Measurements from ENCODE around the gene CCDC70. TPM values are rescaled to one million over a fixed set of nuclear protein-coding genes. Genes with fewer than 3 reads are reported as not detected.

Gene CCDC70
- total RNA-seq, 2 experiments from 2014 or later, result not detected

DNA sequence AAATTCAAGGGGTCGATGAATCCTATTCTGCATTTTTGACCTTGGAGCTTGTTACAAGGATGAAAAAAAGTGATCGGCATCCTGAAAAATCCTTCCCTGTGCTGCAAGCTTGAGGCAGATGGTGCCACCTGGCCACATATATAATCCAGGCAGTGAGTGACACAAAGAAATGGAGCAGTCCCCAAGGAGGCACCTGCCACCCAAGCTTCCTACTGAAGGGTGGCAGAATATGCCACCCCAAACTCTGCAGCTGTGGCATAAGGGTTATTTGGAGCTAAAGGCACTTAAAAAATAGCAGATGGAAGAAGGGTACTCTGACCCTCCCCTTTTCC, 32.2 kb upstream of the CCDC70 start:
- H3K4me1 Mint-ChIP-seq (ENCODE audit: low read depth), result peaks cover 49% of the 10 kb centered on the region
- H3K27ac Mint-ChIP-seq, result no peak overlapping the region
- ChIA-PET POLR2A (no interaction called here), CTCF (interaction anchor here (0.7 to 8.7 kb wide), 2 partner anchors 13 to 15 kb away, joined by 3 to 119 read pairs; no protein-coding TSS in a partner anchor)
- no peak overlapping the region for H3K4me3 Mint-ChIP-seq
- no peaks in the 10 kb centered on the region for H3K9me3 Mint-ChIP-seq
- intact Hi-C loops (cut with micrococcal nuclease), result loop anchor here (10.0 kb wide), 2 partner anchors 365 to 1705 kb away; no protein-coding TSS in a partner anchor
- DNase-seq, result no peak
- no peaks in the 10 kb centered on the region for H3K36me3 Mint-ChIP-seq
- no peaks in the 10 kb centered on the region for H3K27me3 Mint-ChIP-seq

DNA sequence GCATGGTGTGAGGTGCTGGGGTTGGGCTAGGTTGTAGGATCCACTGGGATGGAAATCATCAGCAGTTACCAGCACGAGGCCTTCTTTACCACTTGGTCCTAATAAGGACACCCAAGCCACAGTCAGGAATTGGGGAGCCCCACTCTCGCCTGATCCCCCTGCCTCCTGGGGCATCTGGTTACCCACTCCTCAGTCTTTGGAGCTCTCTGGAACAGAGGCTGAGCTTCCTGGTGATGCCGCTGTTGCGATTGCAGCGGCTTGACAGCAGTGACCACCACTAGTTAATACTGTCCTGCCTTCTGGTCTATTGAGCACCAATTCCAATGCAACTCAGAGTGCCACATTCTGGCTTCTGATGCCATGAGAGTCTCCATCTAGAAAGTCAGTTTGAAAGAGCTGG, 30.2 kb upstream of the CCDC70 start:
- peaks cover 34% of the 10 kb centered on the region for H3K4me1 Mint-ChIP-seq (ENCODE audit: low read depth)
- intact Hi-C loops (cut with micrococcal nuclease), result no loop called here
- no peak overlapping the region for H3K27ac Mint-ChIP-seq
- no peaks in the 10 kb centered on the region for H3K36me3 Mint-ChIP-seq
- H3K9me3 Mint-ChIP-seq, result no peaks in the 10 kb centered on the region
- no peak for DNase-seq
- ChIA-PET CTCF (interaction anchor here (1.2 to 9.4 kb wide), 8 partner anchors 10 to 34 kb away, joined by 3 to 158 read pairs (median 6); partner anchors contain the start of gene TMEM272), POLR2A (no interaction called here)
- H3K4me3 Mint-ChIP-seq, result no peak overlapping the region
- H3K27me3 Mint-ChIP-seq, result no peaks in the 10 kb centered on the region

DNA sequence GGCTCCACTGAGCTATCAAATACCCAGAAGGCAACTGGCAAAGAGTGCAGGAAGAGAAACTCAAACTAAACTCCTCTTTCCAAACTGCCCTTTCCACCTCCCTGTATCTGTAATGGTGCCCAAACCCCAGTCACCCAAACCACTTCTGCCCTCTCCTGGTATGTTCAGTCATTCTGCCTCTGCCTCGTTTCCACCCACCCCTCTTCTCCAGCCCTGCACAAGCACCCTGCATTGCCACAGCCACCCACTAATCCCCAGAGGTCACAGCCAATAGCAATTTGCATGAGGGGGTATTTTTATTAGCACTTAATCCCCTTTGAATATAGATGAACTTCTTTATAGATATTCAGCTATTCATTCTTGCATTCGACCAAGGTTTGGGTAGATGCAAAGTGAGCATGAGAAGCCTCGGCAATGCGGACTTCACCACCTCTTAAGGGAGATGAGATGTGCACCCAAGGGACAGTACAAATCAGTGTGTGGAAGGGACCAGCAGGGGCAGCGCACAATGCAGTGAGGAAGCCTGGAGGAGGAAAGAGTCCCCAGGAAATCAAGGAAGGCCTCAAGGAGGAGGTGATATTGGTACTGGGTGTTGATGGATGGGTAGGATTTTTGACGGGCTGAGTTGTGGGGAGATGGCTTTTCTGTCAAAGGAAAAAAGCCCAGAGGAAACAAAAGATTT, 29.2 kb upstream of the CCDC70 start:
- Mint-ChIP-seq H3K27me3 (no peaks in the 10 kb centered on the region), H3K9me3 (no peaks in the 10 kb centered on the region), H3K27ac (peak overlapping the region; percentile 40), H3K4me1 (ENCODE audit: low read depth) (peaks cover 29% of the 10 kb centered on the region), H3K4me3 (peak overlapping the region; percentile 24), H3K36me3 (no peaks in the 10 kb centered on the region)
- peak; percentile 74 for DNase-seq
- ChIA-PET POLR2A (no interaction called here), CTCF (interaction anchor here (0.6 to 9.4 kb wide), 13 partner anchors 9 to 383 kb away, joined by 3 to 158 read pairs (median 4); partner anchors contain the start of gene TMEM272)
- intact Hi-C loops (cut with micrococcal nuclease), result loop anchor here (1.0 kb wide), 1 partner anchor 17 kb away; no protein-coding TSS in a partner anchor

DNA sequence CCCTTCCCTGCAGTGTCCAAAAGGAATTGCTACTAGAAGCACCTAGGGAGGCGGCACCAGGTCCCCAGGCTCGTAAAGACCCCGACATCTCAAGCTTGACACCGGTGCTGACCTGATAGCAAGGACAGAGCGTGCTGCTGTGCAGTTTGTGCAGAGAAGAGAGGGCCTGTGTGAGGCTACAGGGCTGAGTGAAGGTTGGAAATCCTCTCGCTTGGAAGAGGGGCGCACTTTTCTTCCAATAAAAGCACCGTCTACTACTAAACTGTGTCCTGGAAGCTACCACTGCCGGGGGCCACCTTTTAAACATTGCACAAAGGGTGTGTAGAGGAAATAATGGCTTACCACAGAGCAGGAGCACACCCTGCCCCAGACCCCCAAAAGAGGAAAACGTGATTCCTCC, 27.8 kb upstream of the CCDC70 start:
- Mint-ChIP-seq H3K27ac (no peak overlapping the region), H3K27me3 (no peaks in the 10 kb centered on the region), H3K36me3 (no peaks in the 10 kb centered on the region), H3K9me3 (no peaks in the 10 kb centered on the region), H3K4me3 (no peak overlapping the region), H3K4me1 (ENCODE audit: low read depth) (peaks cover 27% of the 10 kb centered on the region)
- POLR2A ChIA-PET, result no interaction called here
- DNase-seq, result no peak
- intact Hi-C loops (cut with micrococcal nuclease), result no loop called here
- CTCF ChIA-PET, result interaction anchor here (1.3 to 9.4 kb wide), 3 partner anchors 11 to 21 kb away, joined by 4 to 158 read pairs (median 11); partner anchors contain the start of gene TMEM272

DNA sequence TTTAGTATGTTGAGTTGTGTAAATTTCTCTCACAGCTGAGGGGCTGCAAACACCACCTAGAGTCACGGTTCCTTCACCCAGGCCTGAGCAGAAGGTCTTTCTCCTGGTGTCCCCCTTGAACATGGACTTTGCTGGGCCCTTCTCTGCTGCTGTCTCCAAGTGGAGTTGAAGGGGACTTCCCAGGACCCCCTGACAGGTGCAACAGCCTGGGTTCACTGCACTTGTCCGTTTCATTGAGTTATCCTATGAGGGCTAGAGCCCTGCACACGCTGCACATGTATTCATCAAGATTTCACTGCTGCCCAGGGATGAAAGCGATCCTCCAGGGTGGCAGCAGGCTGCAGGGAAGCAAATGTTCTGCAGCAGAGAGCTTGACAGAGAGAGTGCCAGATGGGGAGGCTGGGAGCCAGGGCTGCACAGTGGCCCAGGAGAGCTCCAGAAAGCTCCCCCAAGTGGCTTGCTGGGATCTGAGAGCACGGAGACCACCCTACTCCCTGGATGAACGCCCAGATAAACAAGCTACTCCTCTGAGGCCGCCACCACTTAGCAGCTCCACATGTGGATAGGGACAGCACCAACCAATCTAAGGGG, 27.1 kb upstream of the CCDC70 start:
- H3K9me3 Mint-ChIP-seq, result no peaks in the 10 kb centered on the region
- intact Hi-C loops (cut with micrococcal nuclease), result no loop called here
- no peak overlapping the region for H3K4me3 Mint-ChIP-seq
- H3K27me3 Mint-ChIP-seq, result no peaks in the 10 kb centered on the region
- peaks cover 27% of the 10 kb centered on the region for H3K4me1 Mint-ChIP-seq (ENCODE audit: low read depth)
- POLR2A ChIA-PET, result interaction anchor here (1.0 to 1.1 kb wide), 2 partner anchors 9 to 30 kb away, joined by 3 read pairs; no protein-coding TSS in a partner anchor
- H3K27ac Mint-ChIP-seq, result no peak overlapping the region
- DNase-seq, result no peak
- no peaks in the 10 kb centered on the region for H3K36me3 Mint-ChIP-seq
- CTCF ChIA-PET, result interaction anchor here (0.5 to 9.4 kb wide), 5 partner anchors 9 to 293 kb away, joined by 3 to 158 read pairs (median 4); partner anchors contain the start of gene TMEM272

DNA sequence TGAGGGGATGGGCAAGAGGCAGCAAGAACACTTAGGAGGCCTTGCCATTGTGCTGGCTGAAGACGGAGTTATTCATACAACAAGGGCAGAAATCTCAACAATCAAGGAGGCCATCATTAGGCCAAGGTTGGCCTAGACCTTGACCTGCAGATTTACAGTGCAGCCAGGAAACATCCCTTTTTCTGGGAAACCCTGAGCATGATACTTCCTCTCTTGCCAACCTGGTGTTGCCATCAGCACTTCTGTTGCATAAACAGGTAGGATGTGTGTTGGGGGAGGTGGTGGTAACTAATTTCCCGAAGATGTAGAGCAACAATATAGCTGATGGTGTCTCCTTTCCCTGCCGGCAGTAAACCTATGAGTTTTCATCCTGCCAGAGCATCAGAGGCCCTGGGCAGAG, 24.8 kb upstream of the CCDC70 start:
- no peaks in the 10 kb centered on the region for H3K9me3 Mint-ChIP-seq
- no peak overlapping the region for H3K4me3 Mint-ChIP-seq
- ChIA-PET POLR2A (no interaction called here), CTCF (interaction anchor here (9.4 kb wide), 1 partner anchor 24 kb away, joined by 158 read pairs; no protein-coding TSS in a partner anchor)
- intact Hi-C loops (cut with micrococcal nuclease), result no loop called here
- H3K36me3 Mint-ChIP-seq, result no peaks in the 10 kb centered on the region
- H3K27ac Mint-ChIP-seq, result no peak overlapping the region
- H3K27me3 Mint-ChIP-seq, result no peaks in the 10 kb centered on the region
- no peak for DNase-seq
- H3K4me1 Mint-ChIP-seq (ENCODE audit: low read depth), result peaks cover 21% of the 10 kb centered on the region

DNA sequence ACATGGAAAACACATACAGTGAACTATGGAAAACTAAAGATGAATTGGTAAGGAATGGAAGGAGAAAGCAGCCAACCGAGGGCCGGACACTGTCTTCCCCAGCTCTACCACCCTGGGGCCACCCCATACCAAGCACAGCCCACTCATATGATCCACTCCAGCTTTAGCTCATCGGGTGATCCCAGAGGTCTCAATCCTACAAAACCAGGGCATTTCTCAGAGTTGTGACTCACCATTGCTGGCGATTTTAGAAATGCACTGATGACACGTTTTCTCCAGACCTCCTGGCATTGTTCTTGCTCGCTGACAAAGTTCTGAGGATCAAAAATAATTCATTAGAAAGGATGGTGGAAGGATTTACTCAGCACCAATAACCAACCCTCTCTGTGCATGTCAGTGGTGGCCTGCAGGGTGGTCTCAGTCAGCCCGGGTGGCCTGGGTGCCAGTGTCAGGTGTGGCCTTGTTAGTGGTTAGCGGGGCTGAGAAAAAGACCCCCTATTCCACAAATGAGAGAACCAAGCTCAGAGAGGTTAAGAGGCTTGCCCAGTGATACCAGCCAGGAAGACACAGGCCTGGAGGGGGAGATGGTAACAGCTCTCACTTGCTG, 23.4 kb upstream of the CCDC70 start:
- Mint-ChIP-seq H3K4me1 (ENCODE audit: low read depth) (peaks cover 15% of the 10 kb centered on the region), H3K36me3 (no peaks in the 10 kb centered on the region), H3K27ac (no peak overlapping the region), H3K9me3 (no peaks in the 10 kb centered on the region), H3K27me3 (no peaks in the 10 kb centered on the region), H3K4me3 (no peak overlapping the region)
- CTCF ChIA-PET, result interaction anchor here (0.7 to 9.4 kb wide), 6 partner anchors 8 to 71 kb away, joined by 3 to 158 read pairs (median 4); no protein-coding TSS in a partner anchor
- intact Hi-C loops (cut with micrococcal nuclease), result no loop called here
- DNase-seq, result peak; percentile 38
- POLR2A ChIA-PET, result interaction anchor here (0.9 to 1.1 kb wide), 3 partner anchors 13 to 33 kb away, joined by 3 to 4 read pairs (median 3); no protein-coding TSS in a partner anchor

DNA sequence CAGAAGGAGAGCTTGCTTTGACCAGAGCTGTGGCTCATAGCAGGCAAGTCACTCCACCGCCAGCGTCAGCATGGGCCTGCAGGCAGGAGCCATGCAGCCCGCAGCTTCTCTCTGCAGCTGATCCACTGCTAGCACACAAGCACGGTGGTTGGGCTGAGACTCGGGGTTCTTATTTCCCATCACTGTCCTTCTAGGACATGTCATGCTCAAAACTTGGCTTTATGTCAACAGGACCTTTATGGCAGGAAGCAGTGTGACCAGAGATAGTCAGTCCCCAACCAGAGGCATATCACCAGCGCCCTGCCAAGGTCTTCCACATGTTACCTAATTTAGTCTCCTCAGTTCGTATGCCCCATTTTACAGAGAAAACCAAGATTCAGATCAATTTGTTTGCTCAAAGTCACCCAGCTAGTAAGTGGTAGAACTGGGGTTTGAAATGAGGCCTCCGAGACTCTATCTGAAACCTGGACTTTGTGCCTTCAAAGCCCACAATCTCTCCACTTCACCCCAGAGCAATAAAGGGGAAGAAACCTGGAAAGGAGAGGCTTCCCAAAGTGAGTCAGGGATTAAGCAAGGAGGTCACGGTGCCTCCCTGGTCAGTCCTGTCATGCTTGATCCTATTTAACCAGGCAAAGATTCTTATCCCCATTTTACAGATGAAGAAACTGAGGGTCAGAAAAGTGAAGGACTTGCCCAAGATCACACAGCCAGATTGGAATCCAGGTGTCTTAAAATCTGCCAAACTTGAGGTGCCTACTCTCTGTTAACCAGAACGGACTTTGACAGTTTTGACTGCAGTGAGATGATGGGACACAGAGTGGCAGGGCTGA, 21.8 kb upstream of the CCDC70 start:
- H3K27ac Mint-ChIP-seq, result no peak overlapping the region
- intact Hi-C loops (cut with micrococcal nuclease), result no loop called here
- H3K4me3 Mint-ChIP-seq, result no peak overlapping the region
- DNase-seq, result no peak
- POLR2A ChIA-PET, result no interaction called here
- H3K36me3 Mint-ChIP-seq, result no peaks in the 10 kb centered on the region
- CTCF ChIA-PET, result interaction anchor here (1.0 to 9.4 kb wide), 2 partner anchors 9 to 27 kb away, joined by 3 to 158 read pairs; no protein-coding TSS in a partner anchor
- no peaks in the 10 kb centered on the region for H3K9me3 Mint-ChIP-seq
- H3K27me3 Mint-ChIP-seq, result peaks cover 2% of the 10 kb centered on the region
- H3K4me1 Mint-ChIP-seq (ENCODE audit: low read depth), result peaks cover 21% of the 10 kb centered on the region

DNA sequence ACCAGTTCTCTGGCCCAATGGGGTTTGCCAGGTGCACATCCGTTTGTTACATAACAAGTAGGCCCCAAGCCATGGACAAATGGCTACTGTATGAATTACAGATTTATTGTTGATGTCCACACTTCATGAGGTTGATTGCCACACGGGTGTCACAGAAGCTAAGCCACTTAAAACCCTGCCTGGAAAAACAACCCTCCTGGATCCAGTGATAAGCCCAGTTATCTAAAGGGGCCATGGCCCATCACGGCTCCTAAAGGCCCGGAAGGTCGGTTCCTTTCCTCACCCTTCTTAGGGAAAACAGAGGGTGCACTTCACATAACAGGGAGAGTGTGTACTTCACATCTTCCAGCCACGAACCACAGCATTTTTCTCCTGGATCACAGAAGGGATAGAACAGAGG, 20.9 kb upstream of the CCDC70 start:
- ChIA-PET CTCF (interaction anchor here (0.9 to 1.1 kb wide), 2 partner anchors 9 to 25 kb away, joined by 4 to 5 read pairs; no protein-coding TSS in a partner anchor), POLR2A (no interaction called here)
- peaks cover 2% of the 10 kb centered on the region for H3K27me3 Mint-ChIP-seq
- no peak overlapping the region for H3K27ac Mint-ChIP-seq
- no peaks in the 10 kb centered on the region for H3K9me3 Mint-ChIP-seq
- H3K4me3 Mint-ChIP-seq, result no peak overlapping the region
- H3K36me3 Mint-ChIP-seq, result no peaks in the 10 kb centered on the region
- intact Hi-C loops (cut with micrococcal nuclease), result no loop called here
- no peak for DNase-seq
- peaks cover 25% of the 10 kb centered on the region for H3K4me1 Mint-ChIP-seq (ENCODE audit: low read depth)

DNA sequence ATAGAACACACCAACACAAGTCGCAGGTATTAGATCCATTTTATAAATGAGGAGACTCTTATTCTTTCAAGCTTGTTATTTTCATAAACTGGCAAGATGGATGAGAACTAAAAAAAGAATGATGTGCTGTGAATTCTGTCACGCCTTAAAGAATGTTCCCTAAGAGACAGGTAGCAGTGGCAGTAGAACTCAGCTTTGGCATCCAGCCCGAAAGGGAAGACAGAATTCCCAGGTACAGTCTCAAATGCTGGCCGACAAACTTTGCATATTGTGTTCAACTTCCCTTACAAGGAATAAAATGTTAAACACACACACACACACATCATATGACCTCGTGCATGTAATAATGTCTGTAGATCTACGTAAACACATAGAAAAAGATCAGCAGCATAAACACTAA, 20.0 kb upstream of the CCDC70 start:
- H3K4me1 Mint-ChIP-seq (ENCODE audit: low read depth), result peaks cover 25% of the 10 kb centered on the region
- DNase-seq, result no peak
- intact Hi-C loops (cut with micrococcal nuclease), result no loop called here
- H3K36me3 Mint-ChIP-seq, result no peaks in the 10 kb centered on the region
- no peak overlapping the region for H3K4me3 Mint-ChIP-seq
- ChIA-PET POLR2A (no interaction called here), CTCF (interaction anchor here (0.7 to 1.1 kb wide), 4 partner anchors 10 to 44 kb away, joined by 3 to 5 read pairs (median 4); no protein-coding TSS in a partner anchor)
- no peaks in the 10 kb centered on the region for H3K9me3 Mint-ChIP-seq
- H3K27ac Mint-ChIP-seq, result no peak overlapping the region
- peaks cover 2% of the 10 kb centered on the region for H3K27me3 Mint-ChIP-seq

DNA sequence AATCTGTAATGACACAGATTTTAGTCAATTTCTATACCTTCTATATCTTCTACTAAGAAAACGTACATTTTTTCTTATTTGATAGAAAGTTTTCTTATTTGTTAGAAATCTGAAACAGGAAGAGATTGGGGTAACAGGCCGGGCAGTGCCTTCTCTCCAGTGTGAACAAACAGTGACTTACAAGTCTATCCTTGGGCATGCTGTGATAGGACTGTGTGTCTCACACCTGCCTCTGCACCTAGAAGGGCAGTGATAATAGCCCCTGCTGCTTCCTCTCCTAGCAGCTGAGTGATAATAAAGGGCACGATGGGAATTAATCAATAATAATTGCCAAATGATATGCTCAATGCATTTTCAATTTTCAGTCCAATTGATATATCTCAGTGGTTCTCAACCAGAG, 18.2 kb upstream of the CCDC70 start:
- POLR2A ChIA-PET, result no interaction called here
- H3K4me3 Mint-ChIP-seq, result no peak overlapping the region
- intact Hi-C loops (cut with micrococcal nuclease), result no loop called here
- no peak overlapping the region for H3K27ac Mint-ChIP-seq
- no peaks in the 10 kb centered on the region for H3K36me3 Mint-ChIP-seq
- CTCF ChIA-PET, result interaction anchor here (1.2 to 3.3 kb wide), 4 partner anchors 12 to 28 kb away, joined by 3 to 25 read pairs (median 8); no protein-coding TSS in a partner anchor
- DNase-seq, result no peak
- H3K27me3 Mint-ChIP-seq, result peaks cover 2% of the 10 kb centered on the region
- no peaks in the 10 kb centered on the region for H3K9me3 Mint-ChIP-seq
- peaks cover 16% of the 10 kb centered on the region for H3K4me1 Mint-ChIP-seq (ENCODE audit: low read depth)

Measured in activated CD4-positive, alpha-beta memory T cell treated with anti-CD3 and anti-CD28 coated beads for 36 hours (primary cell).